HG03103 (cell line): Measurements from ENCODE around the gene ATMIN.
A peak's percentile ranks its signal among the peaks of the same experiment; 100 is the strongest.

ENCODE experiments used
- ATAC-seq: cut with Tn5 transposase; IDR thresholded peaks from one replicate; pipeline ENCODE4 v1.9.1; 2021; ENCODE audit warnings: low read depth; ENCODE audit not compliant: unreplicated experiment

ATMIN gene

GRCh38 chr16:81005610-81006161 lies 30.0 kb upstream of the ATMIN start:
- ATAC-seq, result no peak

GRCh38 chr16:81006211-81006812 lies 29.3 kb upstream of the ATMIN start:
- ATAC-seq, result peak; percentile 25

GRCh38 chr16:81006813-81007695 lies 28.6 kb upstream of the ATMIN start, which contains the start of the genes CENPN and CMC2:
CENPN (plus strand) TSS chr16:81007214; CDS start chr16:81011940, 4,726 bp downstream.
CMC2 (minus strand) TSS chr16:81006885; CDS start chr16:80997394, 9,491 bp downstream.
- peak; percentile 72 for ATAC-seq

- ATAC-seq, result no peak
Measured at GRCh38 chr16:81008505-81008789, 27.2 kb upstream of the ATMIN start.

- ATAC-seq, result no peak
Measured at GRCh38 chr16:81012974-81013373, 22.7 kb upstream of the ATMIN start.

DNA sequence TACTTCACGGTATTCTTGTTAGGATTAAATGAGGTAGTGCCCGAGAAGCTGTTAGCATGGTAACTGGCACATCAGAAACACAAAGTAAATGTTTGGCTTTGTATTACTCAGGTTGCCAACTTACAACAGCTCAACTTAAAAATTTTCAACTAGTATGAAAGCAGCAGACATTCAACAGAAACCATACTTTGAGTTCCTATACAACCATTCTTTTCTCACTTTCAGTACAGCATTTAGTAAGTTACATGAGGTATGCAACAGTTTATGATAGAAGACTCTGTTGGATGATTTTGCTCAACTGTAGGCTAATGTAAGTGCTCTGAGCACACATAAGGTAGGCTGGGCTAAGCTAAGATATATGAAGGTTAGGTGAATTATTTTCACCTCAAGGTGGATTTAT lies 21.0 kb upstream of the ATMIN start:
- ATAC-seq, result no peak

DNA sequence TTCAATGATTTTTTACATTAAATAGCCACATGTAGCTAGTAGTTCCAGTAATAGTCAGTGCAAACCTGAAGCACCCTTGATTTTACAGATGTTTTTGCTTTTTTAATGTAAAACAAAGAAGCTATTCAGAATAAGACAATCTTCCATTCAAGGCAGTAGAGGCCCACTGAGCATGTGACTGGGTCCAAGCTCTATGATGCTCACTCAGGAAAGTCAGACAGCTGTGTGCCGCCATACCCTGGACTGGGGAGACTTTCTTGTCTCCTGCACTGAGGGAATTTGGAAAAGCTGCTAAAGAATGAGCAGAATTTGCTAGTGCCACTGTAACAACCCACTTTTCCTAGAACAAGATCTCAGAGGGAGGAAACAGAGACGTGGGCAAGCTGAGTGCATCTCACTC lies 17.1 kb upstream of the ATMIN start:
- ATAC-seq, result no peak

DNA sequence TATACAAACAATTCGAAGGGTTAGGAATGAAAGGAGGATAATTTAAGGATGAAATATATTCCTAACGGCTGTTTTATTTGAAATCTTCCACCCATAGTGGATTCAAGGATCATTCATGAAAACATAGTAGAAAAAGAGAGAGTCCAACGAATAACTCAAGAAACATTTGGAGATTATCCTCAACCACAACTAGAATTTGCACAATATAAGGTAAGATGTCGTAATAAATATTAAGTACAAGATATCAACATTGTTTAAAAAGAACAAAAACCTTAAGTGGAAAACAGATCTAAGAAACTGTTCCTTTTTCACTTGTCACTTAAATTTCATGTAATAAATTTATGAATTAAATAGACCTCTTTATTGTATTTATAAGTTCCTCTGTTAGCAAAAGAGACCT lies 9.2 kb upstream of the ATMIN start:
- ATAC-seq, result no peak

DNA sequence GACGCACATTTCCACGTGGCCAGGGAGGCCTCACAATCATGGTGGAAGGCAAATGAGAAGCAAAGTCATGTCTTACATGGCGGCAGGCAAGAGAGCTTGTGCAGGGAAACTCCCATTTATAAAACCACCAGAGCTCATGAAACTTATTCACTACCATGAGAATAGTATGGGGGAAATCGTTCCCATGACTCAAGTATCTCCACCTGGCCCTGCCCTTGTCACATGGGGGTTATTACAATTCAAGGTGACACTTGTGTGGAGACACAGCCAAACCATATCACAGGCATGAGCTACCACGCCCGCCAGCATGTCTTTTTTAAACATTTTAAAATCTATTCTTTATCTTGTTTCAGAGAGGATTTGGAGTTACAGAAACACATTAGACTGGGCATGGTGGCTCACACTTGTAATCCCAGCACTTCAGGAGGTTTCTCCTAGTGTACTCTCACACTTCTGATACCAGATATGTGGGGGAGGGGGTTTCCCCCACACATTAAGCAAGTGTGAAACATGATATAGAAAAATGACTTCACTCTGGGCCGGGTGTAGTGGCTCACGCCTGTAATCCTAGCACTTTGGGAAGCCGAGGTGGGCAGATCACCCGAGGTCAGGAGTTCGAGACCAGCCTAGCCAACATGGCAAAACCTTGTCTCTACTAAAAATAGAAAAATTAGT lies 5.6 kb upstream of the ATMIN start:
- no peak for ATAC-seq

GRCh38 chr16:81035975-81036750 lies 521 bp downstream of the ATMIN start:
- peak; percentile 46 for ATAC-seq

DNA sequence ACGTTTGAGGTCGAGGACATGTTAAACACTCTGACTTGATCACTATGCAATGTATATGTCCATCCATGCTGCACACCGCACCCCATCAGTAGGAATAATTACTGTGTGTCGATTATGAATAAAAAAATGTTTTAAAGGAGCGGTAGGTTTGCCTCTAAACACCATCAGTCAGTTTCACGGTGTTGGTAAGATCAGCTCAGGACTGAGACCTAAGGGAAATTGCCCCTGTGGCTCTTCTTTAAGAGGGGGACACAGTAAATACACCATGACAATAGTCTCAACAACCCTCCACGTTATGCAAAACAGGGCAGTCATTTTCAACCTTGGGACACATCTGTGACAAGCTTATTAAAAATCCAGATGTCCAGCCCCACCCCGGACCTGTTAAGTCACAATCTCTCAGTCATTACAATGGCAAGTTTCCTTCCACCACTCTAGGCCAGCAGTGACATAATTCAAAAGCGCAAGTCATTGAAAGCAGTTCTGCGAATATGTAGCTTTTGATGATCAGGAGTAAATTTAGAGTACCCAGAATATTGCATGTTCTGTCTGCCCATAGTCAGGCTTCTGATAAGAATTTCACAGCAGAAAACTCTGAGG lies 1.2 kb downstream of the ATMIN start:
- no peak for ATAC-seq

GRCh38 chr16:81040131-81040530 lies 4.5 kb downstream of the ATMIN start:
- no peak for ATAC-seq

DNA sequence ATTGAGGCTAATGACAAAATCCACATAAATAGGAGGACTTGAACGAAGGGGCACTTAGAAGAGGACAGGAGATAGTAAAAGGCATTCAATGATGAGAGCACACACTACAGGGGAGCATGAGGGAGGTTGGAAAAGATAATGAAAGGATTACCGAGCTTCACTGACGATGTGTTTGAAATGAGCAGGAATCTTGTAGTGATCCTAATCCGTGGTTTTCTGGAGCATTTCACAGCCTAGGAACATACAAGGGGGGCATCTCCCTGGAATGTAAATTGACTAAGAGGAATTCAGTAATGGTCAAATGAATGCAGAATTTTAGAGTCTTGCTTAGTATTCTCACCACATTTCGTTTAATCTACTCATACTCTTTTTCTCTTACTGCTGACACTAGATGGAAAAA lies 5.2 kb downstream of the ATMIN start:
- ATAC-seq, result no peak

GRCh38 chr16:81041696-81042095 lies 6.1 kb downstream of the ATMIN start:
- ATAC-seq, result no peak

- no peak for ATAC-seq
Measured at GRCh38 chr16:81042821-81043220, 7.2 kb downstream of the ATMIN start.

DNA sequence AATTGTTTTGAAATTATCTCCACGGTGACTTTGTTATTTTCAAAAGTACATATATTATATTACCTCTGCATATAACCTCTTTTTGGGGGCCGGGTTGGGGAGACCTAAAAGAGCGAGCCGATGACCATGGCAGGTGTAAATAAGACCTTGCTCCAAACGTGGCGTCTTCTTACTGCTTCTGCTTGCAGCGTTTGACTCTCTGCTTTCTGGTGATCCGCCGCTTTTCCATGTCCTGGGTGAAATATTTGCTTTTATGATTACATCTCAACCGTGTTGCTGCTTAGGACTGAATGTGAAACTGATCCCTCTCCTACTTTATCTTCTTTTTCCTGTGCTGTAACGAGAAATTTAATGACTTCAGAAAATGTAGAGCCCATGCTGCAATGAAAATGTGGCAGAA lies 18.1 kb downstream of the ATMIN start:
- no peak for ATAC-seq

- ATAC-seq, result no peak
Measured at GRCh38 chr16:81060576-81061306, 25.1 kb downstream of the ATMIN start.

- no peak for ATAC-seq
Measured at GRCh38 chr16:81061307-81061640, 25.6 kb downstream of the ATMIN start.

GRCh38 chr16:81061871-81062608 lies 26.4 kb downstream of the ATMIN start:
- no peak for ATAC-seq
